ENCODE data around the gene MYO18B.

- TF ChIP-seq POLR2A (IDR thresholded peaks at IDR 0.05; ENCODE audit: borderline replicate concordance, extremely low read depth, insufficient read depth, insufficient read length) (no peak), JUND (IDR thresholded peaks at IDR 0.05) (no peak), CTCF (IDR thresholded peaks at IDR 0.05 in 2 of 3, conservative IDR thresholded peaks at IDR 0.05 in 1 of 3; ENCODE audit: borderline replicate concordance in 1 of 3, insufficient read depth in 1 of 3, low read depth in 2 of 3, low read length in 2 of 3) (no peak), SIN3A (IDR thresholded peaks at IDR 0.05; ENCODE audit: low read depth) (no peak), EZH2 (IDR thresholded peaks at IDR 0.05) (no peak), MAX (IDR thresholded peaks at IDR 0.05) (no peak), YY1 (IDR thresholded peaks at IDR 0.05; ENCODE audit: extremely low read depth, insufficient replicate concordance, low read depth, low read length) (no peak), CBX3 (IDR thresholded peaks at IDR 0.05; ENCODE audit: low read depth) (no peak), CEBPB (IDR thresholded peaks at IDR 0.05; ENCODE audit: low read depth) (no peak), POLR2AphosphoS5 (IDR thresholded peaks at IDR 0.05; ENCODE audit: low read depth, low read length) (no peak), SRF (IDR thresholded peaks at IDR 0.05; ENCODE audit: low read depth) (no peak), EGR1 (IDR thresholded peaks at IDR 0.05; ENCODE audit: low read depth) (no peak), ZNF274 (IDR thresholded peaks at IDR 0.05; ENCODE audit: low read depth, low read length) (no peak)
Observed at GRCh38 chr22:26045860-26046259, 303.9 kb downstream of the MYO18B start.
